IPS-18a (cell line): Measurements from ENCODE around the gene TXNDC17.

Experiments
- H3K27ac ChIP-seq: one replicate; pipeline ENCODE4 v1.5.1; 2013; ENCODE audit warnings: low read length
- H3K27me3 ChIP-seq: one replicate; pipeline ENCODE4 v1.6.1; 2013; ENCODE audit warnings: mild to moderate bottlenecking, low read length; ENCODE audit not compliant: control insufficient read depth, insufficient read depth
- H3K36me3 ChIP-seq: one replicate; pipeline ENCODE4 v1.6.1; 2013; ENCODE audit warnings: low read depth, low read length; ENCODE audit not compliant: control insufficient read depth
- H3K4me1 ChIP-seq: one replicate; pipeline ENCODE4 v1.6.1; 2013; ENCODE audit warnings: low read depth, low read length; ENCODE audit not compliant: control insufficient read depth
- H3K4me3 ChIP-seq: one replicate; pipeline ENCODE4 v1.5.1; 2013; ENCODE audit warnings: low read length
- H3K9ac ChIP-seq: one replicate; pipeline ENCODE4 v1.6.1; 2013; ENCODE audit warnings: mild to moderate bottlenecking, low read length, moderate library complexity
- H3K9me3 ChIP-seq: one replicate; pipeline ENCODE4 v1.6.1; 2013; ENCODE audit warnings: low read depth, low read length; ENCODE audit not compliant: control insufficient read depth

TXNDC17 gene

GRCh38 chr17:6666557-6666956 lies 25.7 kb downstream of the TXNDC17 start:
- no peak overlapping the region for H3K9ac ChIP-seq
- H3K9me3 ChIP-seq, result no peaks in the 10 kb centered on the region
- no peaks in the 10 kb centered on the region for H3K4me1 ChIP-seq
- H3K4me3 ChIP-seq, result no peak overlapping the region
- H3K36me3 ChIP-seq, result no peaks in the 10 kb centered on the region
- no peak overlapping the region for H3K27ac ChIP-seq
- H3K27me3 ChIP-seq, result peaks cover 10% of the 10 kb centered on the region

- Histone ChIP-seq H3K27ac (no peak overlapping the region), H3K36me3 (no peaks in the 10 kb centered on the region), H3K4me1 (no peaks in the 10 kb centered on the region), H3K27me3 (peaks cover 10% of the 10 kb centered on the region), H3K4me3 (no peak overlapping the region), H3K9me3 (no peaks in the 10 kb centered on the region), H3K9ac (no peak overlapping the region)
Observed at GRCh38 chr17:6667516-6667915, 26.7 kb downstream of the TXNDC17 start.

GRCh38 chr17:6668219-6668618 lies 27.4 kb downstream of the TXNDC17 start:
- H3K4me3 ChIP-seq, result no peak overlapping the region
- no peak overlapping the region for H3K9ac ChIP-seq
- no peak overlapping the region for H3K27ac ChIP-seq

GRCh38 chr17:6668727-6669425 lies 28.0 kb downstream of the TXNDC17 start:
- Histone ChIP-seq H3K27ac (no peak overlapping the region), H3K4me1 (no peaks in the 10 kb centered on the region), H3K9me3 (no peaks in the 10 kb centered on the region), H3K4me3 (no peak overlapping the region), H3K36me3 (no peaks in the 10 kb centered on the region), H3K9ac (no peak overlapping the region), H3K27me3 (peaks cover 10% of the 10 kb centered on the region)

More at GRCh38 chr17:6668219-6668618, 27.4 kb downstream of the TXNDC17 start:
- H3K36me3 ChIP-seq, result no peaks in the 10 kb centered on the region
- peaks cover 10% of the 10 kb centered on the region for H3K27me3 ChIP-seq
- no peaks in the 10 kb centered on the region for H3K4me1 ChIP-seq
- H3K9me3 ChIP-seq, result no peaks in the 10 kb centered on the region

- Histone ChIP-seq H3K4me1 (no peaks in the 10 kb centered on the region), H3K9me3 (no peaks in the 10 kb centered on the region), H3K36me3 (no peaks in the 10 kb centered on the region), H3K9ac (no peak overlapping the region), H3K27me3 (peaks cover 10% of the 10 kb centered on the region), H3K4me3 (no peak overlapping the region), H3K27ac (no peak overlapping the region)
Observed at GRCh38 chr17:6669479-6670212, 28.8 kb downstream of the TXNDC17 start.

- Histone ChIP-seq H3K27me3 (peaks cover 3% of the 10 kb centered on the region), H3K9ac (no peak overlapping the region), H3K9me3 (no peaks in the 10 kb centered on the region), H3K4me3 (no peak overlapping the region), H3K4me1 (no peaks in the 10 kb centered on the region), H3K27ac (no peak overlapping the region), H3K36me3 (no peaks in the 10 kb centered on the region)
Observed at GRCh38 chr17:6670571-6670970, 29.7 kb downstream of the TXNDC17 start.

- Histone ChIP-seq H3K4me1 (no peaks in the 10 kb centered on the region), H3K27me3 (no peaks in the 10 kb centered on the region), H3K27ac (no peak overlapping the region), H3K36me3 (no peaks in the 10 kb centered on the region), H3K9me3 (no peaks in the 10 kb centered on the region), H3K4me3 (no peak overlapping the region), H3K9ac (no peak overlapping the region)
Observed at GRCh38 chr17:6670999-6671398, 30.1 kb downstream of the TXNDC17 start.

- H3K36me3 ChIP-seq, result no peaks in the 10 kb centered on the region
Observed at GRCh38 chr17:6671431-6671830, 30.6 kb downstream of the TXNDC17 start.

GRCh38 chr17:6674586-6674985 lies 33.7 kb downstream of the TXNDC17 start:
- Histone ChIP-seq H3K4me3 (no peak overlapping the region), H3K27me3 (no peaks in the 10 kb centered on the region), H3K9ac (no peak overlapping the region), H3K9me3 (no peaks in the 10 kb centered on the region), H3K36me3 (no peaks in the 10 kb centered on the region), H3K27ac (no peak overlapping the region), H3K4me1 (no peaks in the 10 kb centered on the region)

More at GRCh38 chr17:6671431-6671830, 30.6 kb downstream of the TXNDC17 start:
- Histone ChIP-seq H3K9me3 (no peaks in the 10 kb centered on the region), H3K4me1 (no peaks in the 10 kb centered on the region), H3K27ac (no peak overlapping the region), H3K27me3 (no peaks in the 10 kb centered on the region), H3K4me3 (no peak overlapping the region), H3K9ac (no peak overlapping the region)

- no peak overlapping the region for H3K27ac ChIP-seq
- no peaks in the 10 kb centered on the region for H3K9me3 ChIP-seq
- H3K36me3 ChIP-seq, result no peaks in the 10 kb centered on the region
- no peak overlapping the region for H3K4me3 ChIP-seq
- no peaks in the 10 kb centered on the region for H3K4me1 ChIP-seq
- no peak overlapping the region for H3K9ac ChIP-seq
- H3K27me3 ChIP-seq, result no peaks in the 10 kb centered on the region
Observed at GRCh38 chr17:6675201-6675825, 34.5 kb downstream of the TXNDC17 start.

- H3K27me3 ChIP-seq, result no peaks in the 10 kb centered on the region
Observed at GRCh38 chr17:6676802-6677157, 35.9 kb downstream of the TXNDC17 start.

More at GRCh38 chr17:6676802-6677157, 35.9 kb downstream of the TXNDC17 start:
- Histone ChIP-seq H3K9me3 (no peaks in the 10 kb centered on the region), H3K27ac (no peak overlapping the region), H3K4me1 (no peaks in the 10 kb centered on the region), H3K4me3 (no peak overlapping the region), H3K36me3 (no peaks in the 10 kb centered on the region), H3K9ac (no peak overlapping the region)
